ENCODE results near the gene CA7.
"Not testable (repeated sequence)": the region's sequence is repeated elsewhere in the genome, so short reads cannot be mapped to it uniquely, and the experiment has no call there.

CA7 gene

DNA sequence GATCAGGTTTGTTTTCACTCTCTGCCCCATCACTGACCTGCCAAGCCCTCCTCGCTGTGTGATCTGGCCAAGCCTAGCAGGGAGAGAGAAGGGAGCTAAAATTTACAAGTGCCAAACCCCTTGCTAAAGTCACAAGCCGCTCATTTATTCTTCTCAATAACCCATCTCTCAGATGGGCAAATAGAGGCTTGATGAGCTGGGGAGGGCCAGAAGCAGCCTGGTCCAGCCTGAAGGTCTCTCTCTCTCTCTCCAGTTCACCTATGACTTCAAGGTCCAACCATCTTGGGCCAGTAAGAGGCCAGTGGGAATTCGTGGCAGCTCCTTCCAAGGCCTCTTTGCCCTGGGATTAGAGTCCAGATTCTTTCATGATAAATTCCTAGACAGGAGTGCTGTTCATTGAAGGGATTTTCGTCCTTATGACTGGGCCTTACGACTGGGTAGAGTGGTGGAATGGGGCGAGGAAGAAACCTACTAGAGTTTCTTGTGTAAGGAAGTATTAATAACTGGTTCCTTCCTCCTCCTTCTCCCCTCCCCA is 3.4 kb downstream of the CA7 start:
- no peak for DNase-seq

DNA sequence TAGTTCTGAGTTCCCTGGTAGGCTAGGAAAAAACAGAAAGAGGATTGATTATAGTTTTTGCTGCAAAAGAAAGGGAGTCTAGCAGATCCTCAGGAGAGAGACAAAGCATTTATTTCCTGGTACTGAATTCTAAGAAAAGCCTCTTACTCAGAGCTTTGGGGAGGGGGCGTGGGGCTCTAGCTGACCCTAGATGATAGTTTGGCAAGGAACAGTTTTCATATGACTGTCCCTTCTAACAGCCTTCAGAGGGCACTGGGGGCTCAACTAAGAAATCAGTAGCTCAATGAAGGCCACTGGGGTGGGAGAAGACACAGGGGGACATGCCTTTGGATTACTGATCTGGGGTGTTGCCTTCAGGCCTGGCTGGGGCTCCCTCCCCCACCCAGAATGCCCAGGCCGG is 4.0 kb downstream of the CA7 start:
- no peak for DNase-seq

DNA sequence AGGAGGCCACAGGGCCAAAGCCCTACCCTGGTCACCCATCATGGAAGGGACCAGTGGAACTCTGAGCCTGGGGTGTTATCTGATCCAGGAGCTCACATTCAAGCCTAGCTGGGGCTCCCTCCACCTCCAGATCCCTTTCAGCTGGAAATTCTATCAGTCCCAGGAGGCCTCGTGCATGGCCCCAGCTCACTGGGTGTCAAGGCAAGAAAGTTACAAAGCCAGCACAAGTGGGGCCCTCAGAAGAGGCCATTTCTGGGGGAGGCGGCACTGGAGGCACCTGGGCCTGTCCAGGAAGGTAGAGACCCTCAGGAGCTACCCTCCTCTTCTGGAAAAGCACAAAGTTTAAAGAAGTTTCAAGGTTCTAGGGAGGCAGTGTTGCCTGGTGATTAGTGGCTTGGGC is 4.8 kb downstream of the CA7 start:
- DNase-seq: no peak

DNA sequence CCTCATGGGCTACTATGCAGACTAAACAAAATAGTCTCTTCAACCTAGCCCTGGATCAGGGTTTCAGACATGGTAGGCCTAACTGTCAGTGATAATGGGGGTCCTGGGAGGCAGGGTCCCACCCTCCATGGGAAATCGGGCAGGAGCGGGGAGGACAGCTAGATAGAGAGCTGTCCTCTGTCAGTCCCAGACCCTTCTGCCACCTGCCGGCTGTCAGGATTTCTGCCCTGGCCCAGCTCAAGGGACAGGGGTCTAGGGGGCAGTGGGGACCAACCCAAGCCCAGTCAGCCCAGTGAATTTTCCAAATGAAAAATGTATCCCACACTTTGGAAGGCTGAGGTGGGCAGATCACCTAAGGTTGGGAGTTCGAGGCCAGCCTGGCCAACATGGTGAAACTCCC is 5.3 kb downstream of the CA7 start:
- no peak for DNase-seq

GRCh38 chr16:66850115-66850815 is 6.1 kb downstream of the CA7 start:
- no peak for DNase-seq

DNA sequence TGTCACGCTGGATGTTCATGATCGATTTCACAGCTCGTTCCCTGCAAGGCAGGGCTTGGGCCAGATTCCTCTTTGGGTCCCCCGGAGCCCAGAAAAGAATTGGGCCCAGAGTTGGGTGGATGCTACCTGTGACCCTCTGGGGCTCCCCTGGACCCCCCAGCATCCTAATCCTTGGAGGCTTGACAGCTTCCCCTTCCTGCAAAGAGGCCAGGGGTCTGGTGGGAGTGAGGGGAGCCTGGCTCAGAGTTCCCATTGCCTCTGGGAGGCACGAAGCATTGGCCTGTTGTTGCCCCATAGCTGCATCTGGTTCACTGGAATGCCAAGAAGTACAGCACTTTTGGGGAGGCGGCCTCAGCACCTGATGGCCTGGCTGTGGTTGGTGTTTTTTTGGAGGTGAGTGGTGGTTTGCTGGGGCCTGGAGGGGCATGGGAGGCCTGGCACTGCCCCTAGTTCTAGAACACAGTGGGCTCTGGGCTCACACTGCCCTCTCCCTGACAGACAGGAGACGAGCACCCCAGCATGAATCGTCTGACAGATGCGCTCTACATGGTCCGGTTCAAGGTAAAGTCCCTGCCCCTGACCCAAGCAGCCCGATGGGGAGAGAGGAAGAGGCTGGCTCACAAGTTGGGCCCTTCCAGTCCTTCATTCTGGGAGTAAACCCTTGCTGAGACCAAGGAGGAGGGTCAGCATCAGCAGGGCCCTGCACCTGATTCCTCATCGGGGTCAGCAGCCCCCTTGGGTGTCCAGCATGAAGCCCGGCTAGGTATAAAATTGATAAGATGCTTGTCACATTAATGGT is 7.2 kb downstream of the CA7 start:
- no peak for DNase-seq

- DNase-seq: no peak
Measured at GRCh38 chr16:66853261-66854139, 9.3 kb downstream of the CA7 start.

- no peak for DNase-seq
Measured at GRCh38 chr16:66856184-66856730, 12.0 kb downstream of the CA7 start.

DNA sequence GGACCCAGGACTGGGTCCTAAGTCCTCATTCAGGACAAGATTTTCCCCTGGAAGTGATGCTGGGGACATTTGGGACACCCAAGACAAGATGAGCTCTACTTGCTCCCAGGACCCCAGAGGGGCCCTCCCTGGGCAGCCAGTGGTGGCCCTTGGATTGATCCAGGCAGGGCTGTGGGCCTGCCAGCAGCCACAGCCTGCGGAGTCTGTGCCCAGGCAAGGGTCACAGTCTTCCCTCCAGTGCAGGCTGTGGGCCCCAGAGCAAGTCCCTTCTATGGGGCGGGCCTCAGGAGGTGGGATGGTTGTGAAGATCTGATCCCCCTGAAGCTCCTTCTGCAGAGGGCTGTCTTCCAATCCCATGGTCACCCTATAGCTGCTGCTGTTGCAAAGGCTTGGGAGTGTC is 12.6 kb downstream of the CA7 start:
- DNase-seq: no peak

- DNase-seq: no peak
Measured at GRCh38 chr16:66857437-66857836, 13.2 kb downstream of the CA7 start.

- no peak for DNase-seq
Measured at GRCh38 chr16:66858740-66859396, 14.7 kb downstream of the CA7 start.

- DNase-seq: no peak
Measured at GRCh38 chr16:66859397-66860068, 15.3 kb downstream of the CA7 start.

- no peak for DNase-seq
Measured at GRCh38 chr16:66862023-66862520, 17.9 kb downstream of the CA7 start.

GRCh38 chr16:66863707-66864106 is 19.5 kb downstream of the CA7 start:
- no peak for DNase-seq

DNA sequence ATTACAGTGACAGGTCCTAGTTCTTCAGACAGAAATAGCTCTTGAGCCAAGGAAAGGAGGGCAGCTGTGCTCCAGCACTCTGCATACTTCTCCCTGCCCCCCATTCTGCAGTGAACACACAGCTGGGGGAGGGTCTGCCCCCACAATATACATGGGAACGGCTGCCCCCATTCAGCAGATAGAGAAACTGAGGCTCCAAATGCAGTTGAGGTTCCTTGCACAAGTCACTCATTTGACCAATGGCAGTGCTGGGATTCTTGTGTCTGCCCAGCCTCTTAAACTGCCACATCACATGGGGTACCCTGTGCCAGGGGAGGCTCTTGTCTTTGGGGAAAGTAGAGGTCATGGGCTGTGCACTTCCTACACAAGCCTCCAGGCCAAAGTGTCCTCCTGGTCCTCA is 25.2 kb downstream of the CA7 start:
- no peak for DNase-seq

- not testable (repeated sequence) for DNase-seq
Measured at GRCh38 chr16:66871363-66871762, 27.1 kb downstream of the CA7 start.

DNA sequence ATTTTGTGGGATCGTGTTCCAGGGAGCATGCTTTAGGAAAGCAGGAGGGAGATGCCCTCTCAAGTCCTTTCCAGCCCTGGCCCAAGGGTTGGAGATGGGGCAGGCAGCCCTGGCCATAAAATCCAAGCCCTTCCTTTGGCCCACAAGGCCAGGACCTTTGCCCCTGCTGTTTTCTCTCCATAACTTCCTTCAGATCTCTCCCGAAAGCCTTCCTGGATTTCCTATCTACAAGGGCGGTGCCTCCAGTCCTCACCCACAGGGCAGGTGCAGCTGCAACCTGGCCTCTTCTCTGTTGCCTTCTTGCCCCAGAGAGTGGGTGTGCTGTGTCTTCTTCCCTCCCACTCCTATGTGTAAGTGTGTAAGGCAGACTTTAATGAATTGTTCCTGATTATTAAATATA is 27.6 kb downstream of the CA7 start:
- no peak for DNase-seq

DNA sequence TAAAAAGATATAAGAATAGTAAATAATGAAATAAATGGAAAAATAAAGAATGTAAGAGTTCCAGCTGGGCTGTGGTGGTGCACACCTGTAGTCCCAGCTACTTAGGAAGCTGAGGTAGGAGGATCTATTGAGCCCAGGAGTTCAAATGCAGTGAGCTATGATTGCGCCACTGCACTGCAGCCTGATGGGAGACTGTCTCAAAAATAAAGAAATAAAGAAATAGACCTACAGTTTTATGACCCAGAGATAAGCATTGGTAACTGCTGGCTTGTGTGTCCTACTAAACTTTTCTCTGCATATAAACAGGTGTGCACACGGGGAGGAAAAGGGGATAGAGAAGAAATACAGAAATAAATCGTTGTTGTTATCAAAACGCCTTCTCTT is 28.3 kb downstream of the CA7 start:
- no peak for DNase-seq

DNA sequence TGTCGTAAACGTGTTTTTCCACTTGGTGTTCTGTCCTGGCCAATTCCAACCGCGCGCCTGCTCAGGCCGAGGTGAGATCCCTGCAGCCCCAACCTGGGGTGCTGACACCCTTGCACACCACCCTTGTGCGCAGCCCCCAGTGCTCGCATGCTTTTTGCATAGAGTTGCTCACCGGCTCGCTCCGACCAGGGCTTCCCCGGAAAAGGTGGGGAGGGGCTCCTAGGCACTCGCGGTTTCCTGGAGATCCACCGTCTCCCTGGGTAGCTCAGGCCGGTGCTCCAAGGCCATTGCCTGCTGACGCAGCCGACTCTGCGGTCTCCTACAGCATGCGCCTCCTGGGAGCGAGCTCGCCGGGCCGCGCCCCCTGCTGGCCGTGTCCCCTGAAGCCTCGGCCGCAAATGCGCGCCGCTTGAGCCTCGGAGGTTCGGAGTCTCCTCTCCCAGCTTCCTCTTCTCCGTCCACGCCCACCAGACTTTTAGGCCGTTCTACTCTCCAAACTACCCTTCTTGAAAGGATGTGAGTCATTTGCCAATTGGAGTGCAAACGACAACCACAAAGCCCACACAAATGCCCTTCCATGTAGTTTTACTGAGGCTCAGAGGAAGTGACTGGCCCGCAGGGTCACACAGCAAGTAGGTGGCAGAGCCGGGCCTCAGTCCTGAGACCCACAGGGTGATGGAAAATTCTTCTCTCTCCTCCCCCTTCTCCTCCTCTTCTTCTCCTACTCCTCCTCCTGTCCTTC is 28.9 kb downstream of the CA7 start:
- DNase-seq: peak; percentile 38

GRCh38 chr16:66873685-66874055 is 29.5 kb downstream of the CA7 start:
- no peak for DNase-seq
